KMS-11 (cell line): ENCODE results near the gene MPRIP.

ENCODE experiments used
- H2AFZ ChIP-seq: fragments of 200-600 bp; sonication (generic); 2 replicates; pipeline ENCODE4 v1.6.1; 2016; ENCODE audit warnings: antibody characterized with exemption, mixed run types, low read depth
- H3K27ac ChIP-seq: fragments of 200-600 bp; sonication (generic); 2 replicates; pipeline ENCODE4 v1.6.1; 2016; ENCODE audit warnings: mild to moderate bottlenecking, mixed run types
- H3K27me3 ChIP-seq: fragments of 200-600 bp; sonication (generic); 2 replicates; pipeline ENCODE4 v1.6.1; 2017; ENCODE audit warnings: mild to moderate bottlenecking, low read depth, mixed run types, moderate library complexity; ENCODE audit not compliant: insufficient read depth
- H3K36me3 ChIP-seq: fragments of 200-600 bp; sonication (generic); 2 replicates; pipeline ENCODE4 v1.6.1; 2017; ENCODE audit warnings: mild to moderate bottlenecking, mixed run types; ENCODE audit not compliant: insufficient read depth
- H3K4me1 ChIP-seq: fragments of 200-600 bp; sonication (generic); 2 replicates; pipeline ENCODE4 v1.6.1; 2016; ENCODE audit warnings: mild to moderate bottlenecking, low read depth, mixed run types; ENCODE audit not compliant: poor library complexity, severe bottlenecking
- H3K4me2 ChIP-seq: fragments of 200-600 bp; sonication (generic); 2 replicates; pipeline ENCODE4 v1.7.0; 2016; ENCODE audit warnings: mild to moderate bottlenecking, mixed run types
- H3K4me3 ChIP-seq: fragments of 200-600 bp; sonication (generic); IDR thresholded peaks from 2 replicates; pipeline ENCODE4 v1.6.1; 2017; ENCODE audit warnings: low read depth, low read length, mixed read lengths; ENCODE audit not compliant: insufficient read depth
- H3K79me2 ChIP-seq: fragments of 200-600 bp; sonication (generic); 2 replicates; pipeline ENCODE4 v1.6.1; 2016; ENCODE audit warnings: low read depth, mixed run types; ENCODE audit not compliant: insufficient read depth
- H3K9ac ChIP-seq: fragments of 200-600 bp; sonication (generic); 2 replicates; pipeline ENCODE4 v1.6.1; 2016; ENCODE audit warnings: mild to moderate bottlenecking, mixed run types
- H4K20me1 ChIP-seq: fragments of 200-600 bp; sonication (generic); 2 replicates; pipeline ENCODE4 v1.6.1; 2016; ENCODE audit warnings: mild to moderate bottlenecking, mixed run types; ENCODE audit not compliant: insufficient read depth
- TF ChIP-seq, protein P1 (sequence below): fragments of 200-600 bp; sonication (generic); conservative IDR thresholded peaks from 2 replicates; pipeline ENCODE4 v1.6.1; 2017; ENCODE audit warnings: low read depth, mild to moderate bottlenecking, antibody characterized with exemption, low read length, moderate library complexity, mixed read lengths

Gene MPRIP

DNA sequence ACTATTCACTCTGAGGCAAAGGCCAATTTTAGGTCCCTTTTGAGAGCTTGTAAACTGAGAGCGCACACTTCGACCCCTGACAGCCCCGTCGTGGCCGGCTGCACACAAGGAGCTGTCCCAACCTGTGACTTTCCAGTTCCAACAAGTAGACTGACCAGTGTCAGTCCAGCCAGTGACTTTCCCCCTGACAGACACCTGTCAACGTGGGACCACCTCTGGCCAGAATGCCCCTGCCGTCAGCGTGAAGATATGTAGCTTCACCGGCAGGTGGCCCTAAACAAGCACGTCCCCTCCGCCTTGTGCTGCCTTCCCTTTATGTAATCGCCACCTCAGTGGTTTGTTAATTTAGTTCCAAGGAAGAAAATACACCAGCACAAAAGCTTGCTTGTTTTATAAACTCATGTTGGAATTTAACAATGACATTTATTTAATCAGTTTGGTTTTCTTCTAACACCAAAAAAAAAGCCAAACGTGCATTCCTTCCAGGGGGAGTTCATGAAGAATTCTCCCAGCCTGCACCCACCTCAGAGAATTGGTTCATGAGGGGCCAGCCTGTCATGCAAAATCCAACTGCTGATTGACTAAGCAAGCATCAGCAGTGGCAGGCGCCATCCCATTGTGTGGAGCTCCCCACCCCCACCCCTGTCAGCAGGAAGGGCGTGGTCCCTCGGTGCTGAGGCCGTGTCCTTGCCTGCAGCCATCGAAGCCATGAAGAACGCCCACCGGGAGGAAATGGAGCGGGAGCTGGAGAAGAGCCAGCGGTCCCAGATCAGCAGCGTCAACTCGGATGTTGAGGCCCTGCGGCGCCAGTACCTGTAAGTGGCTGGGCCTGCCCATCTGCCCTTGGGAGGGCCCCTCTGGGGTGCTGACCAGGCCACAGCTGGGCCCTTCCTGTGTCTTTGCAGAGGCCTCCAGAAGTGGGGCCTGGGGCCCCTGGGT, 130.0 kb downstream of the MPRIP start:
- H3K36me3 ChIP-seq = no peaks in the 10 kb centered on the region
- H2AFZ ChIP-seq = no peak overlapping the region
- H3K4me2 ChIP-seq = no peak overlapping the region

GRCh38 chr17:17172990-17173389, 130.7 kb downstream of the MPRIP start:
- no peaks in the 10 kb centered on the region for H3K4me1 ChIP-seq
- H3K9ac ChIP-seq = no peak overlapping the region
- H3K79me2 ChIP-seq = no peaks in the 10 kb centered on the region
- H2AFZ ChIP-seq = no peak overlapping the region
- H3K4me2 ChIP-seq = no peak overlapping the region
- H3K4me3 ChIP-seq = no peak overlapping the region
- H3K27ac ChIP-seq = no peak overlapping the region
- TF ChIP-seq, protein P1, sequence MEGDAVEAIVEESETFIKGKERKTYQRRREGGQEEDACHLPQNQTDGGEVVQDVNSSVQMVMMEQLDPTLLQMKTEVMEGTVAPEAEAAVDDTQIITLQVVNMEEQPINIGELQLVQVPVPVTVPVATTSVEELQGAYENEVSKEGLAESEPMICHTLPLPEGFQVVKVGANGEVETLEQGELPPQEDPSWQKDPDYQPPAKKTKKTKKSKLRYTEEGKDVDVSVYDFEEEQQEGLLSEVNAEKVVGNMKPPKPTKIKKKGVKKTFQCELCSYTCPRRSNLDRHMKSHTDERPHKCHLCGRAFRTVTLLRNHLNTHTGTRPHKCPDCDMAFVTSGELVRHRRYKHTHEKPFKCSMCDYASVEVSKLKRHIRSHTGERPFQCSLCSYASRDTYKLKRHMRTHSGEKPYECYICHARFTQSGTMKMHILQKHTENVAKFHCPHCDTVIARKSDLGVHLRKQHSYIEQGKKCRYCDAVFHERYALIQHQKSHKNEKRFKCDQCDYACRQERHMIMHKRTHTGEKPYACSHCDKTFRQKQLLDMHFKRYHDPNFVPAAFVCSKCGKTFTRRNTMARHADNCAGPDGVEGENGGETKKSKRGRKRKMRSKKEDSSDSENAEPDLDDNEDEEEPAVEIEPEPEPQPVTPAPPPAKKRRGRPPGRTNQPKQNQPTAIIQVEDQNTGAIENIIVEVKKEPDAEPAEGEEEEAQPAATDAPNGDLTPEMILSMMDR = no peak
- no peaks in the 10 kb centered on the region for H4K20me1 ChIP-seq
- H3K36me3 ChIP-seq = no peaks in the 10 kb centered on the region
- H3K27me3 ChIP-seq = no peaks in the 10 kb centered on the region

More for the DNA sequence above, 130.0 kb downstream of the MPRIP start:
- Histone ChIP-seq H3K79me2 (no peaks in the 10 kb centered on the region), H4K20me1 (no peaks in the 10 kb centered on the region), H3K9ac (no peak overlapping the region), H3K4me3 (no peak overlapping the region), H3K4me1 (no peaks in the 10 kb centered on the region), H3K27me3 (no peaks in the 10 kb centered on the region), H3K27ac (no peak overlapping the region)
- TF ChIP-seq, protein P1 = no peak

DNA sequence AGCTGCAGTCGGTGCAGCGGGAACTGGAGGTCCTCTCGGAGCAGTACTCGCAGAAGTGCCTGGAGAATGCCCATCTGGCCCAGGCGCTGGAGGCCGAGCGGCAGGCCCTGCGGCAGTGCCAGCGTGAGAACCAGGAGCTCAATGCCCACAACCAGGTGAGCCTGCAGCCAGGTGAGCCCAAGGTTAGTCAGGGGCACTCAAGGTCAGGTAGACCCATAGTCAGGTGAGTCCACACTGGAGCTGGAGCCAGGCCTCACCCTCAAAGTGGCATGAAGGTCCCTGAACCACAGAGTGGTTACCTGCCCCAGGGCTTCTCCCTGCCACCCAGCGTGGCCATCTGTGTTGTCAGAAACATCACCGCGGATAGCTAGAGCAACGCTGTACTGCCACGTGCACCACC, 131.7 kb downstream of the MPRIP start:
- H3K4me1 ChIP-seq = no peaks in the 10 kb centered on the region
- no peaks in the 10 kb centered on the region for H3K79me2 ChIP-seq
- no peak overlapping the region for H3K27ac ChIP-seq
- no peak overlapping the region for H3K4me3 ChIP-seq
- H2AFZ ChIP-seq = no peak overlapping the region
- H3K4me2 ChIP-seq = no peak overlapping the region
- H3K9ac ChIP-seq = no peak overlapping the region
- no peaks in the 10 kb centered on the region for H4K20me1 ChIP-seq
- H3K36me3 ChIP-seq = no peaks in the 10 kb centered on the region
- TF ChIP-seq, protein P1 = no peak
- H3K27me3 ChIP-seq = no peaks in the 10 kb centered on the region

DNA sequence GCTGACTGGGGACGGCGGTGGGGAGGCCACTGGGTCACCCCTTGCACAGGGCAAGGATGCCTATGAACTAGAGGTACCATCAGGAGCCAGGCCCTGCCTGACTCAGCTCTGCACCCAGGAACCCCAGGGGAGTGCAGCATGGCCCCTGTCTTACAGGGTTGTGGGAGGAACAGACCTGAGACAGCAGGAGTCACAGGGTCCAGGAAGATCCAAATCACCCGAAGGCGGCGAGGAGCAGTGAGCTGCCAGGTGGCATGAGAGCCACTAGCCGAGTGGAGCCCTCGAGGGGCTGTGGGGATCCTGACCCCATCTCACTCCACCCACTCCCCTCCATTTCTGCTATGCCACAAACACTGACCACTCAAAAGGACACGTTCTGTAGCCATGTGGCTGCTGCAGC, 133.1 kb downstream of the MPRIP start:
- Histone ChIP-seq H3K36me3 (no peaks in the 10 kb centered on the region), H3K9ac (no peak overlapping the region), H3K4me3 (no peak overlapping the region), H3K27me3 (no peaks in the 10 kb centered on the region), H3K4me1 (no peaks in the 10 kb centered on the region), H4K20me1 (no peaks in the 10 kb centered on the region), H3K79me2 (no peaks in the 10 kb centered on the region), H2AFZ (no peak overlapping the region), H3K27ac (no peak overlapping the region), H3K4me2 (no peak overlapping the region)
- TF ChIP-seq, protein P1 = no peak
